Karpas-422 (cell line): ENCODE measurements around the gene HOXC10. TPM values are rescaled to one million over a fixed set of nuclear protein-coding genes. Genes with fewer than 3 reads are reported as not detected.

Experiments
- DNase-seq: peaks from one replicate; pipeline ENCODE4 v3.0.0-alpha.2; 2015
- H2AFZ ChIP-seq: fragments of 200-600 bp; sonication (generic); 2 replicates; pipeline ENCODE4 v1.6.1; 2014; ENCODE audit warnings: antibody characterized with exemption, low read length, mixed read lengths
- H3K27ac ChIP-seq: fragments of 200-600 bp; sonication (generic); 2 replicates; pipeline ENCODE4 v1.5.1; 2014; ENCODE audit warnings: mild to moderate bottlenecking, low read length, moderate library complexity
- H3K27me3 ChIP-seq: fragments of 200-600 bp; sonication (generic); 2 replicates; pipeline ENCODE4 v1.6.1; 2014; ENCODE audit warnings: low read length, mixed read lengths
- H3K36me3 ChIP-seq: fragments of 200-600 bp; sonication (generic); 2 replicates; pipeline ENCODE4 v1.6.1; 2014; ENCODE audit warnings: low read length, mixed read lengths; ENCODE audit not compliant: insufficient read depth
- H3K4me1 ChIP-seq: fragments of 200-600 bp; sonication (generic); 2 replicates; pipeline ENCODE4 v1.6.1; 2014; ENCODE audit warnings: mild to moderate bottlenecking, low read length, mixed read lengths
- H3K4me2 ChIP-seq: fragments of 200-600 bp; sonication (generic); 2 replicates; pipeline ENCODE4 v1.6.1; 2014; ENCODE audit warnings: low read length, low read depth, mild to moderate bottlenecking; ENCODE audit not compliant: poor library complexity, severe bottlenecking
- H3K4me3 ChIP-seq: fragments of 200-600 bp; sonication (generic); 2 replicates; pipeline ENCODE4 v1.5.1; 2014; ENCODE audit warnings: mild to moderate bottlenecking, antibody characterized with exemption, low read length, mixed read lengths
- H3K79me2 ChIP-seq: fragments of 200-600 bp; sonication (generic); 2 replicates; pipeline ENCODE4 v1.6.1; 2014; ENCODE audit warnings: mild to moderate bottlenecking, low read length, mixed read lengths
- H3K9ac ChIP-seq: fragments of 200-600 bp; sonication (generic); 2 replicates; pipeline ENCODE4 v1.6.0; 2014; ENCODE audit warnings: low read length
- H3K9me2 ChIP-seq: fragments of 200-600 bp; sonication (generic), shearing (Covaris generic); replicated peaks from 2 replicates; pipeline ENCODE4 v1.6.0; 2014; ENCODE audit warnings: mild to moderate bottlenecking, low read length, moderate library complexity; ENCODE audit not compliant: insufficient read depth
- H3K9me3 ChIP-seq: fragments of 300-700, 200-600 bp; sonication (generic); 2 replicates; pipeline ENCODE4 v1.6.1; 2014; ENCODE audit warnings: low read length, mixed read lengths
- H4K20me1 ChIP-seq: fragments of 200-600 bp; sonication (generic); 2 replicates; pipeline ENCODE4 v1.6.1; 2014; ENCODE audit warnings: mild to moderate bottlenecking, antibody characterized with exemption, low read length, low read depth; ENCODE audit not compliant: insufficient read depth
- total RNA-seq: library from RNA; depleted of rRNA; stranded (reverse); fragments of >200 nt; shearing (Covaris generic); gene quantifications from 2 replicates; pipeline ENCODE4 v1.2.3, GENCODE V29; 2014; ENCODE audit warnings: low replicate concordance

The HOXC10 gene
- total RNA-seq, 1 experiment from 2014 or later: not detected

GRCh38 chr12:53988541-53989226, 3.7 kb downstream of the HOXC10 start:
- Histone ChIP-seq H2AFZ (no peak overlapping the region), H3K36me3 (no peaks in the 10 kb centered on the region), H4K20me1 (no peaks in the 10 kb centered on the region), H3K4me1 (peaks cover 19% of the 10 kb centered on the region), H3K9me2 (no peaks in the 10 kb centered on the region), H3K27ac (no peak overlapping the region), H3K9me3 (no peaks in the 10 kb centered on the region), H3K27me3 (no peaks in the 10 kb centered on the region), H3K4me3 (peak overlapping the region; percentile 12; the same call in 1 of the 2 replicates), H3K4me2 (peak overlapping the region; percentile 51), H3K9ac (no peak overlapping the region), H3K79me2 (no peaks in the 10 kb centered on the region)
- DNase-seq: no peak

GRCh38 chr12:53989227-53990113, 4.5 kb downstream of the HOXC10 start:
- no peaks in the 10 kb centered on the region for H3K27me3 ChIP-seq
- peaks cover 19% of the 10 kb centered on the region for H3K4me1 ChIP-seq
- no peak overlapping the region; the same call in 1 of the 2 replicates for H2AFZ ChIP-seq
- H3K27ac ChIP-seq: no peak overlapping the region
- H3K9me3 ChIP-seq: no peaks in the 10 kb centered on the region
- DNase-seq: peak; percentile 82
- H3K79me2 ChIP-seq: no peaks in the 10 kb centered on the region
- H4K20me1 ChIP-seq: no peaks in the 10 kb centered on the region
- H3K4me3 ChIP-seq: peak overlapping the region; percentile 12; the same call in 1 of the 2 replicates
- H3K9ac ChIP-seq: peak overlapping the region; percentile 31
- H3K9me2 ChIP-seq: no peaks in the 10 kb centered on the region
- H3K36me3 ChIP-seq: no peaks in the 10 kb centered on the region
- H3K4me2 ChIP-seq: peak overlapping the region; percentile 51

- no peaks in the 10 kb centered on the region for H4K20me1 ChIP-seq
- H3K4me1 ChIP-seq: peaks cover 21% of the 10 kb centered on the region
- H3K27me3 ChIP-seq: no peaks in the 10 kb centered on the region
- no peak for DNase-seq
- H3K27ac ChIP-seq: no peak overlapping the region
- H3K36me3 ChIP-seq: no peaks in the 10 kb centered on the region
- no peaks in the 10 kb centered on the region for H3K9me3 ChIP-seq
- no peak overlapping the region for H3K9ac ChIP-seq
- H3K9me2 ChIP-seq: no peaks in the 10 kb centered on the region
- no peak overlapping the region for H3K4me2 ChIP-seq
- H3K79me2 ChIP-seq: no peaks in the 10 kb centered on the region
- H3K4me3 ChIP-seq: no peak overlapping the region
- H2AFZ ChIP-seq: no peak overlapping the region
These were observed 5.5 kb downstream of the HOXC10 start for GRCh38 chr12:53990311-53991076.

- H3K9me3 ChIP-seq: no peaks in the 10 kb centered on the region
- no peaks in the 10 kb centered on the region for H3K36me3 ChIP-seq
- H3K27me3 ChIP-seq: no peaks in the 10 kb centered on the region
- no peaks in the 10 kb centered on the region for H3K79me2 ChIP-seq
- no peak for DNase-seq
- H3K9me2 ChIP-seq: no peaks in the 10 kb centered on the region
- no peak overlapping the region for H3K4me3 ChIP-seq
- H4K20me1 ChIP-seq: no peaks in the 10 kb centered on the region
- H3K4me2 ChIP-seq: no peak overlapping the region
- no peak overlapping the region for H2AFZ ChIP-seq
- no peak overlapping the region for H3K27ac ChIP-seq
- no peak overlapping the region for H3K9ac ChIP-seq
- peaks cover 27% of the 10 kb centered on the region for H3K4me1 ChIP-seq
These were observed 6.1 kb downstream of the HOXC10 start for GRCh38 chr12:53991077-53991460.

GRCh38 chr12:53992377-53992889, 7.5 kb downstream of the HOXC10 start:
- Histone ChIP-seq H3K79me2 (no peaks in the 10 kb centered on the region), H3K4me2 (no peak overlapping the region), H3K9me3 (no peaks in the 10 kb centered on the region), H3K9ac (no peak overlapping the region), H3K4me1 (peaks cover 29% of the 10 kb centered on the region), H3K36me3 (no peaks in the 10 kb centered on the region), H3K9me2 (no peaks in the 10 kb centered on the region), H3K4me3 (no peak overlapping the region), H4K20me1 (no peaks in the 10 kb centered on the region), H3K27ac (no peak overlapping the region), H2AFZ (no peak overlapping the region), H3K27me3 (no peaks in the 10 kb centered on the region)
- DNase-seq: no peak

GRCh38 chr12:53993162-53994008, 8.4 kb downstream of the HOXC10 start:
- H3K27me3 ChIP-seq: no peaks in the 10 kb centered on the region
- peaks cover 28% of the 10 kb centered on the region for H3K4me1 ChIP-seq
- DNase-seq: no peak
- no peak overlapping the region for H3K27ac ChIP-seq
- H4K20me1 ChIP-seq: no peaks in the 10 kb centered on the region
- H2AFZ ChIP-seq: no peak overlapping the region
- no peaks in the 10 kb centered on the region for H3K9me3 ChIP-seq
- H3K36me3 ChIP-seq: no peaks in the 10 kb centered on the region
- H3K9ac ChIP-seq: no peak overlapping the region
- H3K4me3 ChIP-seq: no peak overlapping the region
- H3K9me2 ChIP-seq: no peaks in the 10 kb centered on the region
- no peaks in the 10 kb centered on the region for H3K79me2 ChIP-seq
- no peak overlapping the region for H3K4me2 ChIP-seq

GRCh38 chr12:53994009-53994263, 9.0 kb downstream of the HOXC10 start:
- Histone ChIP-seq H3K36me3 (no peaks in the 10 kb centered on the region), H3K9me3 (no peaks in the 10 kb centered on the region)

More at GRCh38 chr12:53994009-53994263, 9.0 kb downstream of the HOXC10 start:
- Histone ChIP-seq H3K4me2 (no peak overlapping the region), H3K4me1 (peaks cover 22% of the 10 kb centered on the region), H3K4me3 (no peak overlapping the region), H3K27ac (no peak overlapping the region), H2AFZ (no peak overlapping the region), H3K27me3 (no peaks in the 10 kb centered on the region), H3K79me2 (no peaks in the 10 kb centered on the region), H3K9me2 (no peaks in the 10 kb centered on the region), H4K20me1 (no peaks in the 10 kb centered on the region), H3K9ac (no peak overlapping the region)
- no peak for DNase-seq
